Measurements from ENCODE around the gene KCNMA1.
"Not testable (repeated sequence)": the region's sequence is repeated elsewhere in the genome, so short reads cannot be mapped to it uniquely, and the experiment has no call there.

Gene KCNMA1

DNA sequence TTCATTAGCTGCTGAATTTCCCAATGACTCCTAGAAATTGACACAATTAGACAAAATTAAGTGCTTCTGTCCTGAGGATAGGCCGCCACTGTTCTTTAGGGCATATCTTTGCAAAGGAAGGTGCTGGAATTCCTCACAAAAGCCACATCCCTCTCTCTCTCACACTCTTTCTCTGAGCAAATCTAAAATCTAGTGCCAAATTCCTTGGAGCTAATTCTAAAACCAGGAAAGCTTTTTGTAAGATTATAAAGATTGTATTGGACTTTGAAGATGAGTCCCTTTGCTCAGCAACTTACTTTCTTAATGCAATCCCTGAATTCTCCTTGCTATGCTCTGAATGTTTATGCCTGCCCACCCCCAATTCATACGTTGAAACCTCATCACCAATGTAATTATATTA is 288.9 kb downstream of the KCNMA1 start:
- no peak overlapping the region for H3K4me3 ChIP-seq (ENCODE audit: insufficient read depth, low read depth, low read length, poor library complexity, severe bottlenecking)
- no peaks in the 10 kb centered on the region for H3K36me3 ChIP-seq (ENCODE audit: control insufficient read depth, insufficient read depth, low read length)
- H3K27me3 ChIP-seq (replicated peaks; ENCODE audit: control insufficient read depth, insufficient read depth, low read length, poor library complexity, severe bottlenecking), result no peaks in the 10 kb centered on the region
- H3K9me3 ChIP-seq (ENCODE audit: control insufficient read depth, low read length), result no peaks in the 10 kb centered on the region
- no peaks in the 10 kb centered on the region for H3K4me1 ChIP-seq (ENCODE audit: control insufficient read depth, insufficient read depth, low read length, poor library complexity, severe bottlenecking)
- no peak overlapping the region for H3K27ac ChIP-seq (ENCODE audit: insufficient read depth, low read length, poor library complexity, severe bottlenecking)
- DNase-seq, result no peak

DNA sequence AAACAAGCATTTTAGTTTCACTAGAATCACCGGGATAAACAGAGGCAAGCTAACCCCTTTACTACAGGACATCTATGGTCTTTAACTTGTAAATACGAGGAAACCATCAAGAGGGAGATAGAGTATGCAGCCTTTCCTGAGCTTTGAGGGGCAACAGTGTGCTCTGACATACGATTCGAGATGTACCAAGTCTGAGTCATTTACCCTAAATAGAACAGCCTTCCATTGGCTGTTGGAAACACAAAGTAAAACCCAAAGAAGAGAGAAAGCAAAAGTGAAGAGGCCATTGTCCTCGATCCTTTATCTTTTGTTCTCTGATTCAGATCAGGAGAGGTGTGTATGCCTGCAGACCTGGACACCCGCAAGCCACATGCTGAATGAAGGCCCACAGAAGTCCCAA is 289.5 kb downstream of the KCNMA1 start:
- H3K27me3 ChIP-seq (replicated peaks; ENCODE audit: control insufficient read depth, insufficient read depth, low read length, poor library complexity, severe bottlenecking), result no peaks in the 10 kb centered on the region
- H3K9me3 ChIP-seq (ENCODE audit: control insufficient read depth, low read length), result no peaks in the 10 kb centered on the region
- H3K4me1 ChIP-seq (ENCODE audit: control insufficient read depth, insufficient read depth, low read length, poor library complexity, severe bottlenecking), result no peaks in the 10 kb centered on the region
- H3K36me3 ChIP-seq (ENCODE audit: control insufficient read depth, insufficient read depth, low read length), result no peaks in the 10 kb centered on the region
- no peak for DNase-seq
- H3K4me3 ChIP-seq (ENCODE audit: insufficient read depth, low read depth, low read length, poor library complexity, severe bottlenecking), result no peak overlapping the region
- H3K27ac ChIP-seq (ENCODE audit: insufficient read depth, low read length, poor library complexity, severe bottlenecking), result no peak overlapping the region

DNA sequence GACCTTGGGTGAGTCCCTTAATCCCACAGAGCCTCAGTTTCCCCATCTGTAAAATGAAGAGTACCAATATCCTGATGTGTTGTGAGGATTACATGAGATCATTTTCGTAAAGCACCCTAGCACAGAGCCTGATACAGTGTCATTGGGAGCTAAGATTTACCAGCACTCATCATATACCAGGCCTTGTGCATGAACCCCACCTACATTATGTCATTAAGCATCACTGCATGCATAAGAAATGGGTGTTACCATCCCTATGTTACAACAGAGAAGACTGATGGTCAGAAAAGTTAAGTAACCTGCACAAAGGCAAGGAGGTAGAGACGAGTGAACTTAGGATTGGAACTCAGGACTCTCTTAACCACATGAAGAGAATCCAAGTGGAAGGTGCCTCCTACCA is 290.6 kb downstream of the KCNMA1 start:
- no peak overlapping the region for H3K4me3 ChIP-seq (ENCODE audit: insufficient read depth, low read depth, low read length, poor library complexity, severe bottlenecking)
- H3K36me3 ChIP-seq (ENCODE audit: control insufficient read depth, insufficient read depth, low read length), result no peaks in the 10 kb centered on the region
- no peaks in the 10 kb centered on the region for H3K4me1 ChIP-seq (ENCODE audit: control insufficient read depth, insufficient read depth, low read length, poor library complexity, severe bottlenecking)
- no peak overlapping the region for H3K27ac ChIP-seq (ENCODE audit: insufficient read depth, low read length, poor library complexity, severe bottlenecking)
- no peaks in the 10 kb centered on the region for H3K9me3 ChIP-seq (ENCODE audit: control insufficient read depth, low read length)
- H3K27me3 ChIP-seq (replicated peaks; ENCODE audit: control insufficient read depth, insufficient read depth, low read length, poor library complexity, severe bottlenecking), result no peaks in the 10 kb centered on the region
- DNase-seq, result no peak

DNA sequence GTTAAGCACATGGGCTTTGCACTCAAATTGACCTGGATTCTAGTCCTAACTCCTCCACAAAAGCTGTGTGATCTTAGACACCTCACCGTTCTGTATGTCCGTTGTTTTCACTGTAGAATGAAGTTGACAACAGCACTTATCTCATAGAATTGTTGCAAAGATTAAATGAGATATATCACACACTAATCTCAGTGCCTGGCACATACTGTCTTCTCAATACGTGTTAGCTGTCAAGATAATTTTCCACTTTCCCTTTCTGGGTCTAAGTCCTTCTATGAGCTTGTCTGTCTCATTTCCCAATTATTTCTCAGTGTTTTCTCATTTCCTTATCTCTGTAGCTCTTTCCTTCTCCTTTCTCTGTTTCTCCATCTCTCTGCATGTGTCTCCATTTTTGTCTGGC is 296.6 kb downstream of the KCNMA1 start:
- no peak overlapping the region for H3K27ac ChIP-seq (ENCODE audit: insufficient read depth, low read length, poor library complexity, severe bottlenecking)
- H3K4me1 ChIP-seq (ENCODE audit: control insufficient read depth, insufficient read depth, low read length, poor library complexity, severe bottlenecking), result no peaks in the 10 kb centered on the region
- H3K36me3 ChIP-seq (ENCODE audit: control insufficient read depth, insufficient read depth, low read length), result no peaks in the 10 kb centered on the region
- no peak for DNase-seq
- H3K9me3 ChIP-seq (ENCODE audit: control insufficient read depth, low read length), result no peaks in the 10 kb centered on the region
- H3K27me3 ChIP-seq (replicated peaks; ENCODE audit: control insufficient read depth, insufficient read depth, low read length, poor library complexity, severe bottlenecking), result no peaks in the 10 kb centered on the region
- no peak overlapping the region for H3K4me3 ChIP-seq (ENCODE audit: insufficient read depth, low read depth, low read length, poor library complexity, severe bottlenecking)

DNA sequence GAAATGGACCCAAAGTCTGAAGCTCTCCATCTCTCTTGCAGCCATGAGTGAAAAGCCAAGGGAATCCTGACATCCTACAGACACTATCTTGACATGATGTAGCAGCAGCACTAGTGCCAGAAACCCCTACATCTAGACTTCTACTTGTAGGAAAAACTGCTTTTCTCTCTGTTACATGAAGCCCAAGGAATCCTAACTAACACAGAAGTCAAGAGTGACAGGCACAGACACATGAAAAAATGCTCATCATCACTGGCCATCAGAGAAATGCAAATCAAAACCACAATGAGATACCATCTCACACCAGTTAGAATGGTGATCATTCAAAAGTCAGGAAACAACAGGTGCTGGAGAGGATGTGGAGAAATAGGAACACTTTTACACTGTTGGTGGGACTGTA is 297.7 kb downstream of the KCNMA1 start:
- H3K36me3 ChIP-seq (ENCODE audit: control insufficient read depth, insufficient read depth, low read length); DNase-seq; H3K4me3 ChIP-seq (ENCODE audit: insufficient read depth, low read depth, low read length, poor library complexity, severe bottlenecking); H3K9me3 ChIP-seq (ENCODE audit: control insufficient read depth, low read length); H3K27me3 ChIP-seq (replicated peaks; ENCODE audit: control insufficient read depth, insufficient read depth, low read length, poor library complexity, severe bottlenecking); H3K27ac ChIP-seq (ENCODE audit: insufficient read depth, low read length, poor library complexity, severe bottlenecking); H3K4me1 ChIP-seq (ENCODE audit: control insufficient read depth, insufficient read depth, low read length, poor library complexity, severe bottlenecking): not testable (repeated sequence)

DNA sequence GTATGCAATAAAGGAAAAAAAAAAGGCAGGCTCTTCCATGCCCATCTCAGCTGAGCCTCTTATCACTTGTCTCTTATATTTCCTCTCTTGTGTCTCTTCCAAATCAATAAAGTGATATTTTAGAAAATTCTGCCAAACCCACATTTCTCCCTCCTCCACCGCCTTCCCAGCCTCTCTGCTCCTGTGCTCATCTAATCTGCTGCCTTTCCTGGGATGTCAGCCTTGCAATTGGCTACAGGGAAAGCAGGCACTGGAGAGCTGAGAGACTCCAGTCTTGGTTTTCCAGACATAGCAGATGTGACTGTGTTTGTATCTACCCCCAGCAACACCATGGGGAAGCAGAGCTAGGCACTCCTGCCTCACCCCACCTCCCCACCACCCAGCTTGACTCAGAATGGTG is 298.4 kb downstream of the KCNMA1 start:
- H3K4me1 ChIP-seq (ENCODE audit: control insufficient read depth, insufficient read depth, low read length, poor library complexity, severe bottlenecking), result no peaks in the 10 kb centered on the region
- no peak overlapping the region for H3K4me3 ChIP-seq (ENCODE audit: insufficient read depth, low read depth, low read length, poor library complexity, severe bottlenecking)
- H3K9me3 ChIP-seq (ENCODE audit: control insufficient read depth, low read length), result no peaks in the 10 kb centered on the region
- no peak for DNase-seq
- H3K36me3 ChIP-seq (ENCODE audit: control insufficient read depth, insufficient read depth, low read length), result no peaks in the 10 kb centered on the region
- no peaks in the 10 kb centered on the region for H3K27me3 ChIP-seq (replicated peaks; ENCODE audit: control insufficient read depth, insufficient read depth, low read length, poor library complexity, severe bottlenecking)
- no peak overlapping the region for H3K27ac ChIP-seq (ENCODE audit: insufficient read depth, low read length, poor library complexity, severe bottlenecking)

DNA sequence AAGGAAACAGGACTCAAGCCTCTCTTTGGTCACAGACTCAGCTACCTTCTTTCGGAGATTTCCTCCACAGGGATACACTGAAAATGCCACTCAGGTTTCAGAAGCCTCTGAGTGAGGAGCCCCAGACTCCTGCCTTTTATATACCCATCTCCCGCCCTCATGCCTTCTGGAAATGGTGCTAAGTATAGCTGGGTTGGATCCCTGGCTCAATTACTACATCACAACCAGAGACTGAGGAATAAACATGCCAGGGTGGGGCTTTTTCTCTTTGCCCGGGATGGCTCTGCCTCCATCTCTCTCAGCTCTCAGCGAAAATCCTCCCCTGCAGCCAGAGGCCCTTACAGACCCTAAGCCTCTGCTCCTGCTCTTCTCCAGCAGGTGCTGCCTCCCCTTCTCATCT is 299.5 kb downstream of the KCNMA1 start:
- no peaks in the 10 kb centered on the region for H3K4me1 ChIP-seq (ENCODE audit: control insufficient read depth, insufficient read depth, low read length, poor library complexity, severe bottlenecking)
- H3K9me3 ChIP-seq (ENCODE audit: control insufficient read depth, low read length), result no peaks in the 10 kb centered on the region
- no peak for DNase-seq
- H3K4me3 ChIP-seq (ENCODE audit: insufficient read depth, low read depth, low read length, poor library complexity, severe bottlenecking), result no peak overlapping the region
- H3K27ac ChIP-seq (ENCODE audit: insufficient read depth, low read length, poor library complexity, severe bottlenecking), result no peak overlapping the region
- H3K36me3 ChIP-seq (ENCODE audit: control insufficient read depth, insufficient read depth, low read length), result no peaks in the 10 kb centered on the region
- H3K27me3 ChIP-seq (replicated peaks; ENCODE audit: control insufficient read depth, insufficient read depth, low read length, poor library complexity, severe bottlenecking), result no peaks in the 10 kb centered on the region

DNA sequence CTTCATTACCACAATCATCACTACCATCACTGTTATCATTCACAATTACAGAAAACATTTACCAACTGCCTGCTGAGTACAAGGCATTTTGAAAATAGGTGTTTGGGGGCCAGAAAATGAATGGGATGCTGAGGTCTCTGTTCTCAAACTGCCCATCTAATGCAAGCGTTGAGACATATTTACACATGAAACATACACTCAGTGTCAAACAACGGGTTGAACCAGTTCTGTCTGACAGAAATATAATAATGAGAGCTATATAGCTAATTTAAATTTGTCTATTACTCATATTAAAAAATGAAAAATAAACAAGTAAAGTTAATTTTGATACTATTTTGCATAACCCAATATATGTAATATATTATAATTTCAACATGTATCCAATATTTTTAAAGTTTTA is 303.1 kb downstream of the KCNMA1 start:
- DNase-seq, result no peak
- Histone ChIP-seq H3K36me3 (ENCODE audit: control insufficient read depth, insufficient read depth, low read length) (no peaks in the 10 kb centered on the region), H3K27ac (ENCODE audit: insufficient read depth, low read length, poor library complexity, severe bottlenecking) (no peak overlapping the region), H3K4me3 (ENCODE audit: insufficient read depth, low read depth, low read length, poor library complexity, severe bottlenecking) (no peak overlapping the region), H3K4me1 (ENCODE audit: control insufficient read depth, insufficient read depth, low read length, poor library complexity, severe bottlenecking) (no peaks in the 10 kb centered on the region), H3K9me3 (ENCODE audit: control insufficient read depth, low read length) (no peaks in the 10 kb centered on the region), H3K27me3 (replicated peaks; ENCODE audit: control insufficient read depth, insufficient read depth, low read length, poor library complexity, severe bottlenecking) (no peaks in the 10 kb centered on the region)

DNA sequence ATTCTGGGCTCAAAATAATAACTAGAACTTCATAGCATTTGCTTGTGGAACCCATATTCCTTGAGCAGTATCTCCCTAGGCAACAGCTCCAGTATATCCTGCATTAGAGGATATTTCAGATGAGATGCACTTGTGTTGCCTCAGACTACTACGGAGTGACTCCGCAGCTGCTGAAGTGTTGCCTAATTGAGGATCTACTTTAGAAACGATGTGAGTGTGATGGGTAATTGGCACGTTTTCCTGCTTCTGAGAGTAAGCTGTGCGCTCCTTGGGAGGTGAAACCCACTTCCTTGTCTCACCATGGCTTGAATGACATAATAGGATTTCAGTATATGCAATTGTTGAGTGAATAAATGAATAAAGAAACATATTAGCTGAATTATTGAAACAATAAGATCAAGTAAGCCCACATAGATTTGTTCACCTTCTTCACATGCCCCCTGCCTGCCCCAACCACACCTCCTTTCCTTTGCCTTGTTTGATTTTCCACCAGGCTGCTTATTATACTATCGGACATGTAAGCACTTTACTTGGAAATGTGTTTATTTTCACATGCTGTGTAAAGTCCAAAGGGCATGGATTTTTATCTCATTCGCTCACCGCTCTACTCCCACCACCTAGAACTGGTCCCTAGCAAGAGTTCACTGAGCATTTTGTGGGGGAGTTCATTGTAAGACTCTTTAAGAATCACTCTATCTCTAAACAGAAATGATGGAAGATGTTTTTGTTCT is 303.8 kb downstream of the KCNMA1 start:
- Histone ChIP-seq H3K9me3 (ENCODE audit: control insufficient read depth, low read length) (no peaks in the 10 kb centered on the region), H3K27me3 (replicated peaks; ENCODE audit: control insufficient read depth, insufficient read depth, low read length, poor library complexity, severe bottlenecking) (no peaks in the 10 kb centered on the region), H3K4me3 (ENCODE audit: insufficient read depth, low read depth, low read length, poor library complexity, severe bottlenecking) (no peak overlapping the region), H3K36me3 (ENCODE audit: control insufficient read depth, insufficient read depth, low read length) (no peaks in the 10 kb centered on the region), H3K27ac (ENCODE audit: insufficient read depth, low read length, poor library complexity, severe bottlenecking) (no peak overlapping the region), H3K4me1 (ENCODE audit: control insufficient read depth, insufficient read depth, low read length, poor library complexity, severe bottlenecking) (no peaks in the 10 kb centered on the region)
- no peak for DNase-seq

DNA sequence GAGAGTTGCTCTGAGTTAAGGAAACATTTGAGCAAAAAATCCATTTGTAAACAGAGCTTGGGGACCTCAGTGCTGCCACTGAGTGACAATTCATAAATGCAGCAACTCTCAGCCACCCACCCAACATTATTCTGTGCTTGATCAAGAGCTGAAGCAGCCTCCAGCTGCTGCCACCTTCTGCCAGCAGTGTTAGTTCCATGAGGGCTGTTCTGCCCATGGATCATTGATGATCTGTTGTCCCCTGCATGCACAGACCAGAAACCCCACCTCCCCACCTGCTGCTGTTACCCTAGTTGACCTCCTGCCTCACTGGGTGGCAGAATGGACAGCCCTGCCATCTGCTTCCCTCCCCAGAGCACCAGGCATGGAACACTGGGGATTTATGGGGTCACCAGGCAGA is 305.4 kb downstream of the KCNMA1 start:
- DNase-seq, result no peak

More for the DNA sequence above, 305.4 kb downstream of the KCNMA1 start:
- no peaks in the 10 kb centered on the region for H3K27me3 ChIP-seq (replicated peaks; ENCODE audit: control insufficient read depth, insufficient read depth, low read length, poor library complexity, severe bottlenecking)
- H3K36me3 ChIP-seq (ENCODE audit: control insufficient read depth, insufficient read depth, low read length), result no peaks in the 10 kb centered on the region
- no peaks in the 10 kb centered on the region for H3K4me1 ChIP-seq (ENCODE audit: control insufficient read depth, insufficient read depth, low read length, poor library complexity, severe bottlenecking)
- no peak overlapping the region for H3K27ac ChIP-seq (ENCODE audit: insufficient read depth, low read length, poor library complexity, severe bottlenecking)
- H3K9me3 ChIP-seq (ENCODE audit: control insufficient read depth, low read length), result no peaks in the 10 kb centered on the region
- H3K4me3 ChIP-seq (ENCODE audit: insufficient read depth, low read depth, low read length, poor library complexity, severe bottlenecking), result no peak overlapping the region

Data from effector memory CD4-positive, alpha-beta T cell (primary cell).